ENCODE results near the gene CHAD. TPM values are rescaled to one million over a fixed set of nuclear protein-coding genes. Genes with fewer than 3 reads are reported as not detected.
A peak's percentile ranks its signal among the peaks of the same experiment; 100 is the strongest.

CHAD gene
- total and polyA plus RNA-seq, 2 of the 13 experiments (the other 11 are each of a cell fraction or from before 2014, with no cell fraction given) = 1.4 TPM; not detected in 1

- DNase-seq (ENCODE audit: low spot score) (no peak), FAIRE-seq (no peak), ATAC-seq (peak; percentile 19)
- in situ Hi-C loops (cut with HindIII; ENCODE audit: extremely low pct_ligation_motif_present, low pct_unique_long_range_greater_than_20kb) (no loop called here), intact Hi-C loops (cut with micrococcal nuclease; ENCODE audit: unreplicated experiment) (no loop called here)
- ChIA-PET CTCF (ENCODE audit: low intra/inter-chr PET ratio, low total read pairs) (no interaction called here), POLR2A (interaction anchor here (0.6 to 2.7 kb wide), 9 partner anchors 9 to 425 kb away, joined by 3 to 19 read pairs (median 5); partner anchors contain the start of genes ACSF2, LRRC59 and TOB1)
- H3K9ac ChIP-seq (ENCODE audit: insufficient read depth, low read depth, low read length) = peak overlapping the region; percentile 9; the same call in 1 of the 2 replicates
- peaks cover 1 to 6% of the 10 kb centered on the region in 2 experiments; a peak in 3 of 5 replicates for H3K36me3 ChIP-seq (replicated peaks in 1 of 2; ENCODE audit: control insufficient read depth in 1 of 2, insufficient read depth in 2 of 2, low read length in 2 of 2)
- H3K4me3 ChIP-seq (replicated peaks in 1 of 3; ENCODE audit: insufficient read depth in 1 of 3, low read depth in 2 of 3, low read length in 3 of 3) = 0 out of 6 replicates have a peak overlapping the region, but pooled peaks of 1 of the 3 experiments have one; percentile 1
- no peaks in the 10 kb centered on the region for H3K27me3 ChIP-seq (ENCODE audit: control insufficient read depth in 1 of 2, insufficient read depth in 2 of 2, low read length in 2 of 2)
- H2AFZ ChIP-seq (ENCODE audit: low read length) = no peak overlapping the region
- BruUV-seq (replicated peaks) = no TSS peak
- peak overlapping the region; percentile 49 for H3K4me2 ChIP-seq (ENCODE audit: low read depth, low read length)
- no peaks in the 10 kb centered on the region for H4K20me1 ChIP-seq (ENCODE audit: insufficient read depth, low read length)
- H3K9me3 ChIP-seq (ENCODE audit: low read length) = no peaks in the 10 kb centered on the region
- 96% methylated on average over 10 of the region's 10 CpGs for WGBS (ENCODE audit: low lambda C conversion rate)
- peak overlapping the region; percentile 58 for H3K27ac ChIP-seq (ENCODE audit: extremely low read length, insufficient read depth, low read length)
- peaks cover 10% of the 10 kb centered on the region for H3K79me2 ChIP-seq (ENCODE audit: insufficient read depth, low read length)
- H3K4me1 ChIP-seq (ENCODE audit: insufficient read depth, low read length) = peaks cover 52% of the 10 kb centered on the region
- TF ChIP-seq ZNF629 (CRISPR knock-in tag; conservative IDR thresholded peaks at IDR 0.05) (peak; percentile 94), BRCA1 (CRISPR knock-in tag; IDR thresholded peaks at IDR 0.05) (no peak), MYC (CRISPR knock-in tag; IDR thresholded peaks at IDR 0.05; ENCODE audit: borderline replicate concordance) (no peak), FOXO1 (CRISPR knock-in tag; IDR thresholded peaks at IDR 0.05) (0 out of 2 replicates have a peak, but pooled peaks have one; percentile 16), KDM6A (CRISPR knock-in tag; IDR thresholded peaks at IDR 0.05; ENCODE audit: low read depth) (no peak), ZNF557 (CRISPR knock-in tag; IDR thresholded peaks at IDR 0.05) (no peak), ZNF609 (CRISPR knock-in tag; IDR thresholded peaks at IDR 0.05; ENCODE audit: borderline replicate concordance) (0 out of 2 replicates have a peak, but pooled peaks have one; percentile 6), ZMYM3 (CRISPR knock-in tag; IDR thresholded peaks at IDR 0.05) (peak; percentile 47; the same call in 1 of the 2 replicates)
- TF ChIP-seq, protein P1, sequence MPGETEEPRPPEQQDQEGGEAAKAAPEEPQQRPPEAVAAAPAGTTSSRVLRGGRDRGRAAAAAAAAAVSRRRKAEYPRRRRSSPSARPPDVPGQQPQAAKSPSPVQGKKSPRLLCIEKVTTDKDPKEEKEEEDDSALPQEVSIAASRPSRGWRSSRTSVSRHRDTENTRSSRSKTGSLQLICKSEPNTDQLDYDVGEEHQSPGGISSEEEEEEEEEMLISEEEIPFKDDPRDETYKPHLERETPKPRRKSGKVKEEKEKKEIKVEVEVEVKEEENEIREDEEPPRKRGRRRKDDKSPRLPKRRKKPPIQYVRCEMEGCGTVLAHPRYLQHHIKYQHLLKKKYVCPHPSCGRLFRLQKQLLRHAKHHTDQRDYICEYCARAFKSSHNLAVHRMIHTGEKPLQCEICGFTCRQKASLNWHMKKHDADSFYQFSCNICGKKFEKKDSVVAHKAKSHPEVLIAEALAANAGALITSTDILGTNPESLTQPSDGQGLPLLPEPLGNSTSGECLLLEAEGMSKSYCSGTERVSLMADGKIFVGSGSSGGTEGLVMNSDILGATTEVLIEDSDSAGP (CRISPR knock-in tag; IDR thresholded peaks at IDR 0.05; ENCODE audit: borderline replicate concordance) = peak; percentile 21; the same call in 1 of the 2 replicates
- TF ChIP-seq, protein P2, sequence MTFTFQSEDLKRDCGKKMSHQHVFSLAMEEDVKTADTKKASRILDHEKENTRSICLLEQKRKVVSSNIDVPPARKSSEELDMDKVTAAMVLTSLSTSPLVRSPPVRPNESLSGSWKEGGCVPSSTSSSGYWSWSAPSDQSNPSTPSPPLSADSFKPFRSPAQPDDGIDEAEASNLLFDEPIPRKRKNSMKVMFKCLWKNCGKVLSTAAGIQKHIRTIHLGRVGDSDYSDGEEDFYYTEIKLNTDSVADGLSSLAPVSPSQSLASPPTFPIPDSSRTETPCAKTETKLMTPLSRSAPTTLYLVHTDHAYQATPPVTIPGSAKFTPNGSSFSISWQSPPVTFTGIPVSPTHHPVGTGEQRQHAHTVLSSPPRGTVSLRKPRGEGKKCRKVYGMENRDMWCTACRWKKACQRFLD (CRISPR knock-in tag; IDR thresholded peaks at IDR 0.05; ENCODE audit: borderline replicate concordance) = 0 out of 2 replicates have a peak, but pooled peaks have one; percentile 37
- TF ChIP-seq, protein P3, sequence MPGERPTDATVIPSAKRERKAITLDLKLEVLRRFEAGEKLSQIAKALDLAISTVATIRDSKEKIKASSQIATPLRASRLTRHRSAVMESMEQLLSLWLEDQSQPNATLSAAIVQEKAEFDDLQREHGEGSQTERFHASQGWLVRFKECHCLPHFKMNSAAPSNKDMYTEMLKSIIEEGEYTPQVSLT (CRISPR knock-in tag; IDR thresholded peaks at IDR 0.05; ENCODE audit: borderline replicate concordance, low read depth) = no peak
- TF ChIP-seq, protein P4, sequence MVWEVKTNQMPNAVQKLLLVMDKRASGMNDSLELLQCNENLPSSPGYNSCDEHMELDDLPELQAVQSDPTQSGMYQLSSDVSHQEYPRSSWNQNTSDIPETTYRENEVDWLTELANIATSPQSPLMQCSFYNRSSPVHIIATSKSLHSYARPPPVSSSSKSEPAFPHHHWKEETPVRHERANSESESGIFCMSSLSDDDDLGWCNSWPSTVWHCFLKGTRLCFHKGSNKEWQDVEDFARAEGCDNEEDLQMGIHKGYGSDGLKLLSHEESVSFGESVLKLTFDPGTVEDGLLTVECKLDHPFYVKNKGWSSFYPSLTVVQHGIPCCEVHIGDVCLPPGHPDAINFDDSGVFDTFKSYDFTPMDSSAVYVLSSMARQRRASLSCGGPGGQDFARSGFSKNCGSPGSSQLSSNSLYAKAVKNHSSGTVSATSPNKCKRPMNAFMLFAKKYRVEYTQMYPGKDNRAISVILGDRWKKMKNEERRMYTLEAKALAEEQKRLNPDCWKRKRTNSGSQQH (CRISPR knock-in tag; IDR thresholded peaks at IDR 0.05; ENCODE audit: low read depth) = no peak
Observed at GRCh38 chr17:50440838-50441829, 27.5 kb downstream of the CHAD start.
